OCI-LY7 (cell line): Measurements from ENCODE around the gene GDNF. TPM values are rescaled to one million over a fixed set of nuclear protein-coding genes. Genes with fewer than 3 reads are reported as not detected.

Experiments used
- BruUV-seq: library from RNA; stranded (reverse); fragments of 400-500 nt; replicated peaks from 2 replicates; lab custom pipeline; 2021; lab: Mats Ljungman, UMichigan
- CTCF ChIA-PET: fragments of 300-600 bp; sonication (Branson Sonifier 250); formaldehyde crosslinking; loops from one replicate; lab custom pipeline; 2022; ENCODE audit warnings: antibody characterized with exemption; ENCODE audit not compliant: unreplicated experiment; lab: Charles Lee
- POLR2A ChIA-PET: fragments of 300-600 bp; sonication (Branson Sonifier 250); formaldehyde crosslinking; loops from one replicate; lab custom pipeline; 2022; ENCODE audit warnings: antibody characterized with exemption; lab: Charles Lee
- DNase-seq: peaks from one replicate; pipeline ENCODE4 v3.0.0-alpha.2; 2015; ENCODE audit warnings: low spot score
- H2AFZ ChIP-seq: fragments of 200-600 bp; sonication (generic), shearing (Covaris generic); 2 replicates; pipeline ENCODE4 v1.6.1; 2014; ENCODE audit warnings: mild to moderate bottlenecking, antibody characterized with exemption, low read length, moderate library complexity
- H3K27ac ChIP-seq: fragments of 200-600 bp; sonication (generic); 2 replicates; pipeline ENCODE4 v1.5.1; 2014; ENCODE audit warnings: mixed run types, low read depth, mild to moderate bottlenecking, moderate library complexity, low read length, inconsistent platforms; ENCODE audit not compliant: poor library complexity, severe bottlenecking
- H3K36me3 ChIP-seq: fragments of 200-600 bp; sonication (generic); 2 replicates; pipeline ENCODE4 v1.6.1; 2014; ENCODE audit warnings: mild to moderate bottlenecking, antibody characterized with exemption, low read length, moderate library complexity, mixed read lengths; ENCODE audit not compliant: insufficient read depth
- H3K4me1 ChIP-seq: fragments of 200-600 bp; sonication (generic); 2 replicates; pipeline ENCODE4 v1.5.1; 2014; ENCODE audit warnings: mild to moderate bottlenecking, low read length; ENCODE audit not compliant: insufficient read depth, poor library complexity, severe bottlenecking
- H3K4me2 ChIP-seq: fragments of 200-600 bp; sonication (generic); 2 replicates; pipeline ENCODE4 v1.6.1; 2014; ENCODE audit warnings: mild to moderate bottlenecking, low read length
- H3K4me3 ChIP-seq: fragments of 200-600 bp; sonication (generic); 2 replicates; pipeline ENCODE4 v1.5.1; 2014; ENCODE audit warnings: mild to moderate bottlenecking, low read depth, low read length; ENCODE audit not compliant: poor library complexity, severe bottlenecking
- H3K79me2 ChIP-seq: fragments of 200-600 bp; sonication (generic); 2 replicates; pipeline ENCODE4 v1.6.1; 2016; ENCODE audit warnings: low read depth, mild to moderate bottlenecking, low read length, moderate library complexity, mixed read lengths; ENCODE audit not compliant: insufficient read depth
- H3K9me2 ChIP-seq: fragments of 200-600 bp; sonication (generic); 2 replicates; pipeline ENCODE4 v1.6.1; 2016; ENCODE audit warnings: mild to moderate bottlenecking, low read length, mixed read lengths; ENCODE audit not compliant: insufficient read depth
- H3K9me3 ChIP-seq: fragments of 200-600 bp; sonication (generic); 2 replicates; pipeline ENCODE4 v1.6.1; 2014; ENCODE audit warnings: mild to moderate bottlenecking, mixed run types, low read length, mixed read lengths
- H4K20me1 ChIP-seq: fragments of 200-600 bp; sonication (generic); 2 replicates; pipeline ENCODE4 v1.6.1; 2014; ENCODE audit warnings: mild to moderate bottlenecking, antibody characterized with exemption, low read length, moderate library complexity, mixed read lengths; ENCODE audit not compliant: insufficient read depth
- EZH2phosphoT487 ChIP-seq: fragments of 200-600 bp; sonication (generic); IDR thresholded peaks from 2 replicates; pipeline ENCODE4 v1.6.1; 2018; ENCODE audit warnings: low read depth, borderline replicate concordance, mild to moderate bottlenecking, mixed run types, antibody characterized with exemption, low read length, moderate library complexity, mixed read lengths
- intact Hi-C: fragments of 100-400 bp; cut with micrococcal nuclease; formaldehyde crosslinking; loops from one replicate; pipeline ENCODE4 v1.10.0; 2022; ENCODE audit not compliant: unreplicated experiment
- total RNA-seq, 2 experiments: library from RNA; depleted of rRNA in 1 of 2; stranded (reverse); fragments of >200 nt in 1 of 2; shearing (Covaris generic) in 1 of 2; gene quantifications; 2 replicates each; pipeline ENCODE4 v1.2.3, GENCODE V29; 2014 to 2022
- TF ChIP-seq, protein P1 (sequence below): fragments of 200-600 bp; sonication (generic); conservative IDR thresholded peaks from 2 replicates; pipeline ENCODE4 v1.5.1; 2014; ENCODE audit warnings: mild to moderate bottlenecking, antibody characterized with exemption, low read length, moderate library complexity, mixed read lengths

The GDNF gene
- total RNA-seq, 2 experiments from 2014 or later = 0.03 TPM; not detected in 1

DNA sequence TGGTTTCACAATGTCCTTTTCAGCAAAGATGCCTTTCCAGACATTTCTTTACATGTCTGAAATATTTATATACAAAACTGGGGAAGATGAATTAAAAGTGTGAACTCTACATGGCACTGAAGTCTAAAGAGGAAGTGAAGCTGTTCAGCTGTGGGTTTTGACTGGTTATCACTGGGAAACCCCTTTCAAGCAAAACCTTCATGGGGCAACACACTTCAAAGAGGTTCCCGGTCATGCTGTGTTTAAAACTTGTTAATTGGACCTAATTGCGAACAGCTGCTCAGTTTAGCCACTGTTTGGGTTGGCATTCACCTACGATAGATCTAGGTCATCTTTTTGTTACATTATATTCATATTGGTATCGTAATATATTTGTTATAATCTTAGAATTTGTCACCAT lies 20.0 kb upstream of the GDNF start:
- peak; percentile 32 for DNase-seq
- H4K20me1 ChIP-seq = no peaks in the 10 kb centered on the region
- no peak overlapping the region for H3K4me2 ChIP-seq
- H2AFZ ChIP-seq = no peak overlapping the region
- intact Hi-C loops = no loop called here
- BruUV-seq = no TSS peak
- H3K4me1 ChIP-seq = no peaks in the 10 kb centered on the region
- TF ChIP-seq EZH2phosphoT487 = no peak
- TF ChIP-seq, protein P1, sequence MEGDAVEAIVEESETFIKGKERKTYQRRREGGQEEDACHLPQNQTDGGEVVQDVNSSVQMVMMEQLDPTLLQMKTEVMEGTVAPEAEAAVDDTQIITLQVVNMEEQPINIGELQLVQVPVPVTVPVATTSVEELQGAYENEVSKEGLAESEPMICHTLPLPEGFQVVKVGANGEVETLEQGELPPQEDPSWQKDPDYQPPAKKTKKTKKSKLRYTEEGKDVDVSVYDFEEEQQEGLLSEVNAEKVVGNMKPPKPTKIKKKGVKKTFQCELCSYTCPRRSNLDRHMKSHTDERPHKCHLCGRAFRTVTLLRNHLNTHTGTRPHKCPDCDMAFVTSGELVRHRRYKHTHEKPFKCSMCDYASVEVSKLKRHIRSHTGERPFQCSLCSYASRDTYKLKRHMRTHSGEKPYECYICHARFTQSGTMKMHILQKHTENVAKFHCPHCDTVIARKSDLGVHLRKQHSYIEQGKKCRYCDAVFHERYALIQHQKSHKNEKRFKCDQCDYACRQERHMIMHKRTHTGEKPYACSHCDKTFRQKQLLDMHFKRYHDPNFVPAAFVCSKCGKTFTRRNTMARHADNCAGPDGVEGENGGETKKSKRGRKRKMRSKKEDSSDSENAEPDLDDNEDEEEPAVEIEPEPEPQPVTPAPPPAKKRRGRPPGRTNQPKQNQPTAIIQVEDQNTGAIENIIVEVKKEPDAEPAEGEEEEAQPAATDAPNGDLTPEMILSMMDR = no peak
- H3K79me2 ChIP-seq = no peaks in the 10 kb centered on the region
- no peak overlapping the region for H3K4me3 ChIP-seq
- no peaks in the 10 kb centered on the region for H3K9me2 ChIP-seq
- ChIA-PET POLR2A (interaction anchor here (0.7 to 0.9 kb wide), 2 partner anchors 528 to 1861 kb away, joined by 3 to 4 read pairs; no protein-coding TSS in a partner anchor), CTCF (no interaction called here)
- no peak overlapping the region for H3K27ac ChIP-seq
- H3K36me3 ChIP-seq = no peaks in the 10 kb centered on the region
- H3K9me3 ChIP-seq = no peaks in the 10 kb centered on the region

DNA sequence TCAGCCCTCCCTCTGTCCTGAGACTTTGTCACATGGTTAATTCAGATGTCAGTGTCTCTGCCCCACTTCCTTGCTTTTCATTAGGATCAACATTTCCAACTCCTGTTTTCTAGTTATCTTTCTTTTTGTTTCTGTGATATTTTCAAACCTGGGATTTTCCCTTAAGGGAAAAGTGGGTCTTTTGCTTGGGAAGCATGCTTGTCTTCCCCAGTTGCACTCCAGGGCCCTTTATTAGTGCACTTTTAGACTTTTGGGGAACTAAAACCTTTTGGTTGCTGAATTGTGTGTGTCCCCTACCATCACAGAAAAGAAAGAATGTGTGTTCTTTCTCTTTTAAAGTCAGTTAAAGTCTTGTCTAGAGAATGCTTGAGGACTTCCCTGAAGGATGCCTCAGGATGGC lies 18.4 kb upstream of the GDNF start:
- Histone ChIP-seq H3K9me3 (no peaks in the 10 kb centered on the region), H3K4me3 (no peak overlapping the region), H3K9me2 (no peaks in the 10 kb centered on the region), H3K36me3 (no peaks in the 10 kb centered on the region), H4K20me1 (no peaks in the 10 kb centered on the region), H2AFZ (no peak overlapping the region), H3K4me1 (no peaks in the 10 kb centered on the region), H3K4me2 (no peak overlapping the region), H3K27ac (no peak overlapping the region), H3K79me2 (no peaks in the 10 kb centered on the region)
- intact Hi-C loops = no loop called here
- ChIA-PET CTCF (no interaction called here), POLR2A (no interaction called here)
- TF ChIP-seq, protein P1 = no peak
- TF ChIP-seq EZH2phosphoT487 = no peak
- no TSS peak for BruUV-seq
- no peak for DNase-seq

DNA sequence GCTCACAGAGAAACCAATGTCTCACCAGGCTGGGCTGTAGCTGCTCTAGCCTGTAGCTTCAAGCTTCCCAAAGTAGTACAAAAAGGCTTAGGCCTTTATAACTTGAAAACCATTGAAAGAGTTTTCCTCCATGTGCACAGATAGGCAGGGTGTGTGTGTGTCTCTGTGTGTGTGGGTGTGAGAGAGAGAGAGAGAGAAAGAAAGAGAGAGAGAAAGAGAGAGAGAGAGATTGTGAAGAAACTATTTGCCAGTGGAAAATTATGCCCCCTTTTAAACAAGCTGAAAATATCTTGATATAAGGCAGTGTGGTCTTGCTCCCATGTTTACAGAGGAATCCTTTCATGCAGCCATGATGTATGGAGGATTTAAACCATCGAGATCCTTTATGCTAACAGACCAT lies 17.9 kb upstream of the GDNF start:
- no peak for TF ChIP-seq EZH2phosphoT487
- TF ChIP-seq, protein P1 = no peak
- no peaks in the 10 kb centered on the region for H3K9me3 ChIP-seq
- intact Hi-C loops = no loop called here
- H3K9me2 ChIP-seq = no peaks in the 10 kb centered on the region
- CTCF ChIA-PET = no interaction called here
- no peak overlapping the region for H2AFZ ChIP-seq
- no peak overlapping the region for H3K4me2 ChIP-seq
- no peak overlapping the region for H3K4me3 ChIP-seq
- POLR2A ChIA-PET = no interaction called here
- no peaks in the 10 kb centered on the region for H3K4me1 ChIP-seq
- no TSS peak for BruUV-seq
- H3K79me2 ChIP-seq = no peaks in the 10 kb centered on the region
- H4K20me1 ChIP-seq = no peaks in the 10 kb centered on the region
- no peak for DNase-seq
- H3K36me3 ChIP-seq = no peaks in the 10 kb centered on the region
- H3K27ac ChIP-seq = no peak overlapping the region
